ENCODE data around the gene HSP90AA1.

The HSP90AA1 gene

DNA sequence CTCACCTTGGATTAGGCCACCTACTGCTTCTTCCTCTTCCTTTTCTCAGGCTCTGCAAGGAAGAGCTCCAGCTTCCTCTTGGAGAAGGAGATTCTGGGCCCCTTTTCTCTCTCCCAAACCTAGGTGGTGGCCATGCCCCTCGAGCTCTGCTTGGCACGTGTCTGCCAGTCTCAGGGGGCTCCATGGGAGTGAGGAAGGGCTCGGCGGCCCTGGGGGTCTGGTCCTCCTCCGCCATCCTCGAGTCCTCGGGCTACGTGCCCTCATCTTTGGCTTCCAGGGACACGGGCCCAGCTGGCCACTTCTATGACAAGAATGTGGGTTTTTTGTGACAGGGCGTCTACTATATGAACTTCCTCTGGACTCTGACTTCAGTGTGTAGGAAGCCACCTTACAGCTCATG is 34.3 kb downstream of the HSP90AA1 start:
- Histone ChIP-seq H3K36me3 (ENCODE audit: control insufficient read depth, low read length) (peaks cover 46% of the 10 kb centered on the region), H3K4me3 (ENCODE audit: low read length) (no peak overlapping the region)
- no peak for TF ChIP-seq EZH2phosphoT487 (IDR thresholded peaks at IDR 0.05; ENCODE audit: borderline replicate concordance, low read length)
- TF ChIP-seq, protein P1, sequence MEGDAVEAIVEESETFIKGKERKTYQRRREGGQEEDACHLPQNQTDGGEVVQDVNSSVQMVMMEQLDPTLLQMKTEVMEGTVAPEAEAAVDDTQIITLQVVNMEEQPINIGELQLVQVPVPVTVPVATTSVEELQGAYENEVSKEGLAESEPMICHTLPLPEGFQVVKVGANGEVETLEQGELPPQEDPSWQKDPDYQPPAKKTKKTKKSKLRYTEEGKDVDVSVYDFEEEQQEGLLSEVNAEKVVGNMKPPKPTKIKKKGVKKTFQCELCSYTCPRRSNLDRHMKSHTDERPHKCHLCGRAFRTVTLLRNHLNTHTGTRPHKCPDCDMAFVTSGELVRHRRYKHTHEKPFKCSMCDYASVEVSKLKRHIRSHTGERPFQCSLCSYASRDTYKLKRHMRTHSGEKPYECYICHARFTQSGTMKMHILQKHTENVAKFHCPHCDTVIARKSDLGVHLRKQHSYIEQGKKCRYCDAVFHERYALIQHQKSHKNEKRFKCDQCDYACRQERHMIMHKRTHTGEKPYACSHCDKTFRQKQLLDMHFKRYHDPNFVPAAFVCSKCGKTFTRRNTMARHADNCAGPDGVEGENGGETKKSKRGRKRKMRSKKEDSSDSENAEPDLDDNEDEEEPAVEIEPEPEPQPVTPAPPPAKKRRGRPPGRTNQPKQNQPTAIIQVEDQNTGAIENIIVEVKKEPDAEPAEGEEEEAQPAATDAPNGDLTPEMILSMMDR (IDR thresholded peaks at IDR 0.05; ENCODE audit: low read depth, low read length, poor library complexity, severe bottlenecking) = no peak

DNA sequence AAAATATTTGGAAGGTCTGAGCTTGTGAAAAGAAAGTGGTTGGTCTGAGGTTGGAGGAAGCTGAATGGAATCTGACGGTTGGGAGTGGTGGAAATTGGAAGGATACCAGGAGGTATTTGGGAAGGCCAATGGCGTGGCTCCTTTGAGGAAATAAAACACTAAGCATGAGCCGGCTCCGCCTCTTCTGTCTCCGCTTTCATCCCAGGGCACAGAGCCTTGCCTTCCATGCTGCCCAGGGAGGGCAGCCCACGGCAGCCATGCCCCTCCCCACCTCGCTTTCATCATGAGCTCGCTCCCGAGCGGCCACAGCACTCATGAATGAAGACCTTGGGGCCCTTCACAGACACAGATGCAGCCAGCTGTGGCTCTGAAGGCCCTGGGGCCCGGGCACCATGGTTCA is 36.2 kb downstream of the HSP90AA1 start:
- TF ChIP-seq, protein P1 (IDR thresholded peaks at IDR 0.05; ENCODE audit: low read depth, low read length, poor library complexity, severe bottlenecking) = no peak
- TF ChIP-seq EZH2phosphoT487 (IDR thresholded peaks at IDR 0.05; ENCODE audit: borderline replicate concordance, low read length) = no peak
- H3K9me2 ChIP-seq (replicated peaks; ENCODE audit: control insufficient read depth, low read length) = no peaks in the 10 kb centered on the region
- H4K20me1 ChIP-seq (ENCODE audit: control insufficient read depth, insufficient read depth, low read depth, low read length) = no peaks in the 10 kb centered on the region
- H3K27ac ChIP-seq (ENCODE audit: low read depth, low read length) = no peak overlapping the region
- no peaks in the 10 kb centered on the region for H3K9me3 ChIP-seq (ENCODE audit: control insufficient read depth, insufficient read depth, low read length)
- no peak overlapping the region for H3K4me2 ChIP-seq (ENCODE audit: low read length)
- H3K4me3 ChIP-seq (ENCODE audit: low read length) = no peak overlapping the region
- H3F3A ChIP-seq (ENCODE audit: control insufficient read depth, insufficient read depth) = no peaks in the 10 kb centered on the region
- H3K27me3 ChIP-seq (ENCODE audit: control insufficient read depth, low read length) = no peaks in the 10 kb centered on the region
- peaks cover 57% of the 10 kb centered on the region for H3K36me3 ChIP-seq (ENCODE audit: control insufficient read depth, low read length)
- no peaks in the 10 kb centered on the region for H3K4me1 ChIP-seq (ENCODE audit: control insufficient read depth, low read length)
- no peaks in the 10 kb centered on the region for H3K79me2 ChIP-seq (ENCODE audit: control insufficient read depth, low read length)

More for the DNA sequence above, 34.3 kb downstream of the HSP90AA1 start:
- H4K20me1 ChIP-seq (ENCODE audit: control insufficient read depth, insufficient read depth, low read depth, low read length) = no peaks in the 10 kb centered on the region
- no peaks in the 10 kb centered on the region for H3K9me2 ChIP-seq (replicated peaks; ENCODE audit: control insufficient read depth, low read length)
- no peak overlapping the region for H3K27ac ChIP-seq (ENCODE audit: low read depth, low read length)
- no peaks in the 10 kb centered on the region for H3K4me1 ChIP-seq (ENCODE audit: control insufficient read depth, low read length)
- no peaks in the 10 kb centered on the region for H3F3A ChIP-seq (ENCODE audit: control insufficient read depth, insufficient read depth)
- no peaks in the 10 kb centered on the region for H3K79me2 ChIP-seq (ENCODE audit: control insufficient read depth, low read length)
- H3K9me3 ChIP-seq (ENCODE audit: control insufficient read depth, insufficient read depth, low read length) = no peaks in the 10 kb centered on the region
- H3K27me3 ChIP-seq (ENCODE audit: control insufficient read depth, low read length) = no peaks in the 10 kb centered on the region
- H3K4me2 ChIP-seq (ENCODE audit: low read length) = no peak overlapping the region

DNA sequence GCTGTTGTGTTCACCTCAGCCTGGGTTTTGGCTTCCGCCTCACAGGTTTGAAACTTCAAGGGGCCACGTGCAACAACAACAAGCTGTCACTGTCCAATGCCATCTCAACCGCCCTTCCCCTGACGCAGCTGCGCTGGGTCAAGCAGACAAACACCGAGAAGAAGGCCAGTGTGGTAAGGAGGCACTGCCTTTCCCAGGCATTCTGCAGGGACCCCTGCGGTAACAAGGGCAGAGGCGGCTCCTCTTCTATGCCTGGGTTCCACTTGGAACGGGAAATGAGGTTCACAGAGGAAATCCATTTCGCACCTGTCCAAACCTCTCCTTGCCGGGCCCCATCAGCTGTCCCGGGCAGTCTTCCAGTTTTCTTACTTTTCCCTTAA is 36.8 kb downstream of the HSP90AA1 start:
- H3K9me2 ChIP-seq (replicated peaks; ENCODE audit: control insufficient read depth, low read length) = no peaks in the 10 kb centered on the region
- H3F3A ChIP-seq (ENCODE audit: control insufficient read depth, insufficient read depth) = no peaks in the 10 kb centered on the region
- no peaks in the 10 kb centered on the region for H3K9me3 ChIP-seq (ENCODE audit: control insufficient read depth, insufficient read depth, low read length)
- TF ChIP-seq, protein P1 (IDR thresholded peaks at IDR 0.05; ENCODE audit: low read depth, low read length, poor library complexity, severe bottlenecking) = no peak
- no peak for TF ChIP-seq EZH2phosphoT487 (IDR thresholded peaks at IDR 0.05; ENCODE audit: borderline replicate concordance, low read length)
- no peaks in the 10 kb centered on the region for H4K20me1 ChIP-seq (ENCODE audit: control insufficient read depth, insufficient read depth, low read depth, low read length)
- no peak overlapping the region for H3K4me2 ChIP-seq (ENCODE audit: low read length)
- peaks cover 60% of the 10 kb centered on the region for H3K36me3 ChIP-seq (ENCODE audit: control insufficient read depth, low read length)
- H3K4me1 ChIP-seq (ENCODE audit: control insufficient read depth, low read length) = no peaks in the 10 kb centered on the region
- no peak overlapping the region for H3K27ac ChIP-seq (ENCODE audit: low read depth, low read length)
- H3K79me2 ChIP-seq (ENCODE audit: control insufficient read depth, low read length) = no peaks in the 10 kb centered on the region
- H3K4me3 ChIP-seq (ENCODE audit: low read length) = no peak overlapping the region
- H3K27me3 ChIP-seq (ENCODE audit: control insufficient read depth, low read length) = no peaks in the 10 kb centered on the region
